Endothelial cell (in vitro differentiated cells): ENCODE results near the gene LMX1A. TPM values are rescaled to one million over a fixed set of nuclear protein-coding genes. Genes with fewer than 3 reads are reported as not detected.

Source experiments
- DNase-seq: peaks from one replicate; pipeline ENCODE4 v3.0.0; 2021; ENCODE audit warnings: low spot score
- H3K27ac Mint-ChIP-seq: one replicate; pipeline ENCODE4 v1.8.0; 2021; ENCODE audit warnings: mixed read lengths, inconsistent platforms; ENCODE audit not compliant: unreplicated experiment
- H3K27me3 Mint-ChIP-seq: one replicate; pipeline ENCODE4 v1.8.0; 2021; ENCODE audit warnings: mild to moderate bottlenecking, moderate library complexity, mixed read lengths, inconsistent platforms; ENCODE audit not compliant: unreplicated experiment
- H3K36me3 Mint-ChIP-seq: one replicate; pipeline ENCODE4 v1.8.0; 2021; ENCODE audit warnings: mild to moderate bottlenecking, low read depth, mixed read lengths, inconsistent platforms; ENCODE audit not compliant: unreplicated experiment
- H3K4me1 Mint-ChIP-seq: one replicate; pipeline ENCODE4 v1.8.0; 2021; ENCODE audit warnings: mild to moderate bottlenecking, mixed read lengths, inconsistent platforms; ENCODE audit not compliant: unreplicated experiment
- H3K4me3 Mint-ChIP-seq: one replicate; pipeline ENCODE4 v1.8.0; 2021; ENCODE audit warnings: mild to moderate bottlenecking, mixed read lengths, inconsistent platforms; ENCODE audit not compliant: unreplicated experiment
- H3K9me3 Mint-ChIP-seq: one replicate; pipeline ENCODE4 v1.8.0; 2021; ENCODE audit warnings: mixed read lengths, inconsistent platforms; ENCODE audit not compliant: unreplicated experiment
- CTCF ChIP-seq: fragments of 200-600 bp; sonication (generic); IDR thresholded peaks from one replicate; pipeline ENCODE4 v1.5.0; 2021; ENCODE audit warnings: antibody characterized with exemption; ENCODE audit not compliant: unreplicated experiment
- total RNA-seq: library from RNA; stranded (reverse); fragmentation: NEBNext Ultra II Directional; extraction: Animal tissue kit (Norgen Biotek cat#: 25700); gene quantifications from one replicate; pipeline ENCODE4 v1.2.1, GENCODE V29; 2021; ENCODE audit not compliant: unreplicated experiment

The LMX1A gene
- total RNA-seq, 1 donor from 2014 or later = not detected

GRCh38 chr1:165387505-165387904 is 31.0 kb upstream of the LMX1A start:
- TF ChIP-seq CTCF = no peak
- no peak overlapping the region for H3K27ac Mint-ChIP-seq
- peaks cover 2% of the 10 kb centered on the region for H3K27me3 Mint-ChIP-seq
- H3K4me1 Mint-ChIP-seq = no peaks in the 10 kb centered on the region
- no peaks in the 10 kb centered on the region for H3K36me3 Mint-ChIP-seq
- DNase-seq = no peak
- H3K4me3 Mint-ChIP-seq = no peak overlapping the region
- no peaks in the 10 kb centered on the region for H3K9me3 Mint-ChIP-seq

GRCh38 chr1:165383599-165384405 is 27.3 kb upstream of the LMX1A start:
- Mint-ChIP-seq H3K4me1 (no peaks in the 10 kb centered on the region), H3K9me3 (no peaks in the 10 kb centered on the region), H3K36me3 (no peaks in the 10 kb centered on the region), H3K27me3 (peaks cover 4% of the 10 kb centered on the region), H3K4me3 (no peak overlapping the region), H3K27ac (no peak overlapping the region)
- DNase-seq = no peak
- no peak for TF ChIP-seq CTCF

- peaks cover 4% of the 10 kb centered on the region for H3K27me3 Mint-ChIP-seq
- no peak overlapping the region for H3K4me3 Mint-ChIP-seq
- no peaks in the 10 kb centered on the region for H3K9me3 Mint-ChIP-seq
- DNase-seq = no peak
- no peaks in the 10 kb centered on the region for H3K36me3 Mint-ChIP-seq
- no peak for TF ChIP-seq CTCF
- H3K27ac Mint-ChIP-seq = no peak overlapping the region
- no peaks in the 10 kb centered on the region for H3K4me1 Mint-ChIP-seq
These were observed 26.6 kb upstream of the LMX1A start for GRCh38 chr1:165383067-165383466.

- Mint-ChIP-seq H3K27me3 (peaks cover 4% of the 10 kb centered on the region), H3K4me3 (no peak overlapping the region), H3K36me3 (no peaks in the 10 kb centered on the region), H3K4me1 (peaks cover 3% of the 10 kb centered on the region), H3K9me3 (no peaks in the 10 kb centered on the region), H3K27ac (no peak overlapping the region)
- TF ChIP-seq CTCF = no peak
- DNase-seq = no peak
These were observed 25.4 kb upstream of the LMX1A start for GRCh38 chr1:165381745-165382505.

GRCh38 chr1:165376811-165377311 is 20.3 kb upstream of the LMX1A start:
- TF ChIP-seq CTCF = no peak
- H3K4me3 Mint-ChIP-seq = peak overlapping the region; percentile 81
- H3K9me3 Mint-ChIP-seq = no peaks in the 10 kb centered on the region
- no peak overlapping the region for H3K27ac Mint-ChIP-seq
- H3K27me3 Mint-ChIP-seq = peaks cover 7% of the 10 kb centered on the region
- no peak for DNase-seq
- H3K4me1 Mint-ChIP-seq = peaks cover 7% of the 10 kb centered on the region
- H3K36me3 Mint-ChIP-seq = no peaks in the 10 kb centered on the region
